Lower lobe of right lung (tissue), 2 donors: ENCODE results near the gene GGCX. TPM values are rescaled to one million over a fixed set of nuclear protein-coding genes. Genes with fewer than 3 reads are reported as not detected.

ENCODE experiments used
- ATAC-seq, 2 donors: fragments of 200-7000 bp; cut with Tn5 transposase; one replicate each; pipeline ENCODE4 v1.9.1; 2020 to 2022; ENCODE audit warnings: mild to moderate bottlenecking in 2 of 2, moderate library complexity in 2 of 2
- DNase-seq: peaks from one replicate; pipeline ENCODE4 v3.0.0-alpha.2; 2020
- H3K27ac ChIP-seq: fragments of 200-600 bp; one replicate; pipeline ENCODE4 v1.8.0; 2022
- H3K27me3 ChIP-seq: fragments of 200-600 bp; one replicate; pipeline ENCODE4 v1.8.0; 2022; ENCODE audit warnings: low read depth
- H3K36me3 ChIP-seq: fragments of 200-600 bp; one replicate; pipeline ENCODE4 v1.8.0; 2022; ENCODE audit warnings: mild to moderate bottlenecking
- H3K4me1 ChIP-seq: fragments of 200-600 bp; one replicate; pipeline ENCODE4 v1.8.0; 2022
- H3K4me3 ChIP-seq: fragments of 200-600 bp; one replicate; pipeline ENCODE4 v1.8.0; 2022; ENCODE audit warnings: mild to moderate bottlenecking
- H3K9me3 ChIP-seq: fragments of 200-600 bp; one replicate; pipeline ENCODE4 v1.8.0; 2022
- CTCF ChIP-seq: fragments of 200-600 bp; IDR thresholded peaks from one replicate; pipeline ENCODE4 v1.8.0; 2022; ENCODE audit warnings: antibody characterized with exemption, mild to moderate bottlenecking
- intact Hi-C: fragments of 100-400 bp; cut with DNase I; formaldehyde crosslinking; loops from one replicate; pipeline ENCODE4 v1.11.0; 2022
- total RNA-seq: library from RNA; stranded (reverse); fragmentation: NEBNext Ultra II Directional; extraction: Animal tissue kit (Norgen Biotek cat#: 25700); gene quantifications from one replicate; pipeline ENCODE4 v1.2.1, GENCODE V29; 2021
- donor health status: DM: no; HTN: yes; CAD: no; lungs with severe emphysema.

Gene GGCX
- total RNA-seq, 1 donor from 2014 or later: 62.2 TPM

- ATAC-seq (no peak), DNase-seq (no peak)
- TF ChIP-seq CTCF: no peak
- no peaks in the 10 kb centered on the region for H3K27me3 ChIP-seq
- peak overlapping the region; percentile 98 for H3K4me3 ChIP-seq
- H3K27ac ChIP-seq: peak overlapping the region; percentile 99
- peaks cover 45% of the 10 kb centered on the region for H3K36me3 ChIP-seq
- no peaks in the 10 kb centered on the region for H3K9me3 ChIP-seq
- peaks cover 49% of the 10 kb centered on the region for H3K4me1 ChIP-seq
- intact Hi-C loops: no loop called here
These were observed 21.1 kb downstream of the GGCX start for GRCh38 chr2:85540133-85540648.

- Histone ChIP-seq H3K36me3 (peaks cover 39% of the 10 kb centered on the region), H3K9me3 (no peaks in the 10 kb centered on the region), H3K4me1 (peaks cover 49% of the 10 kb centered on the region), H3K27me3 (no peaks in the 10 kb centered on the region), H3K4me3 (peak overlapping the region; percentile 98), H3K27ac (peak overlapping the region; percentile 99)
- ATAC-seq: peak; percentile 73 to 81
- DNase-seq: peak; percentile 82
- no peak for TF ChIP-seq CTCF
- intact Hi-C loops: no loop called here
These were observed 21.7 kb downstream of the GGCX start for GRCh38 chr2:85539361-85540132.

GRCh38 chr2:85538507-85539360 lies 22.6 kb downstream of the GGCX start, which contains the start of gene MAT2A:
MAT2A (plus strand) TSS chr2:85539168; CDS start chr2:85539288, 120 bp downstream.
- H3K27me3 ChIP-seq: no peaks in the 10 kb centered on the region
- peak; percentile 95 to 97 for ATAC-seq
- peak within 1 kb of the TSS; percentile 98 for H3K4me3 ChIP-seq
- TF ChIP-seq CTCF: peak; percentile 82
- peaks cover 48% of the 10 kb centered on the region for H3K4me1 ChIP-seq
- H3K36me3 ChIP-seq: peaks cover 31% of the 10 kb centered on the region
- H3K9me3 ChIP-seq: no peaks in the 10 kb centered on the region
- intact Hi-C loops: no loop called here
- H3K27ac ChIP-seq: peak within 1 kb of the TSS; percentile 99
- peak; percentile 95 for DNase-seq

- peak; percentile 74 for DNase-seq
- ATAC-seq: peak; percentile 19 to 38
- TF ChIP-seq CTCF: no peak
- intact Hi-C loops: no loop called here
- H3K9me3 ChIP-seq: no peaks in the 10 kb centered on the region
- H3K27ac ChIP-seq: peak overlapping the region; percentile 99
- no peaks in the 10 kb centered on the region for H3K27me3 ChIP-seq
- H3K36me3 ChIP-seq: peaks cover 22% of the 10 kb centered on the region
- H3K4me1 ChIP-seq: peaks cover 40% of the 10 kb centered on the region
- peak overlapping the region; percentile 98 for H3K4me3 ChIP-seq
These were observed 23.4 kb downstream of the GGCX start for GRCh38 chr2:85537600-85538506.
